Prostate gland (tissue), 2 donors: ENCODE results near the gene SPTBN4. TPM values are rescaled to one million over a fixed set of nuclear protein-coding genes. Genes with fewer than 3 reads are reported as not detected.
"Not testable (repeated sequence)": the region's sequence is repeated elsewhere in the genome, so short reads cannot be mapped to it uniquely, and the experiment has no call there.

ENCODE experiments used
- DNase-seq: peaks from one replicate; pipeline ENCODE4 v3.0.0-alpha.2; 2019; ENCODE audit warnings: low spot score
- H3K27ac ChIP-seq, 2 donors: fragments of 200-600 bp; sonication (generic); 2 replicates each; pipeline ENCODE4 v1.5.1; 2017 to 2019
- H3K27me3 ChIP-seq: fragments of 200-600 bp; sonication (generic); replicated peaks from 2 replicates; pipeline ENCODE4 v1.5.1; 2019; ENCODE audit not compliant: insufficient read depth
- H3K36me3 ChIP-seq, 2 donors: fragments of 200-600 bp; sonication (generic); 1 replicate in 1 of 2; 2 replicates in 1 of 2; pipeline versions ENCODE4 v1.5.1 to v1.8.1; 2017 to 2019
- H3K4me1 ChIP-seq: fragments of 200-600 bp; sonication (generic); replicated peaks from 2 replicates; pipeline ENCODE4 v1.5.1; 2019
- H3K4me3 ChIP-seq, 2 donors: fragments of 200-600 bp; sonication (generic); 2 replicates each; pipeline ENCODE4 v1.5.1; 2017 to 2019
- H3K9me3 ChIP-seq: fragments of 200-600 bp; sonication (generic); 2 replicates; pipeline ENCODE4 v1.5.1; 2017
- CTCF ChIP-seq, 4 experiments: fragments of 200-600 bp in 2 of 4; fragments of 450-650 bp in 2 of 4; sonication (generic) in 2 of 4; IDR thresholded peaks; 1 replicate in 3 of 4; 2 replicates in 1 of 4; pipeline ENCODE4 v1.5.1; 2016 to 2019; ENCODE audit warnings: antibody characterized with exemption in 4 of 4, mild to moderate bottlenecking in 2 of 4, moderate library complexity in 2 of 4
- POLR2A ChIP-seq: fragments of 450-650 bp; IDR thresholded peaks from one replicate; pipeline ENCODE4 v1.6.1; 2016; ENCODE audit warnings: antibody characterized with exemption, mild to moderate bottlenecking
- POLR2AphosphoS5 ChIP-seq: sonication (generic); formaldehyde crosslinking; IDR thresholded peaks from one replicate; pipeline ENCODE4 v1.6.1; 2017; ENCODE audit warnings: antibody characterized with exemption
- WGBS: methylation state at CpG from one replicate; pipeline ENCODE4 v1.1.5; 2018; 5-methylcytosine and 5-hydroxymethylcytosine counted together
- intact Hi-C: fragments of 100-400 bp; cut with DNase I; formaldehyde crosslinking; loops from one replicate; pipeline ENCODE4 v1.14.2; 2022
- total RNA-seq, 2 donors: library from RNA; depleted of rRNA; stranded (reverse); fragments of >200 nt; gene quantifications; one replicate each; pipeline ENCODE4 v1.1.0, GENCODE V29; 2016

SPTBN4 gene
- total RNA-seq, 2 donors from 2014 or later, result 5.2 to 21.9 TPM

DNA sequence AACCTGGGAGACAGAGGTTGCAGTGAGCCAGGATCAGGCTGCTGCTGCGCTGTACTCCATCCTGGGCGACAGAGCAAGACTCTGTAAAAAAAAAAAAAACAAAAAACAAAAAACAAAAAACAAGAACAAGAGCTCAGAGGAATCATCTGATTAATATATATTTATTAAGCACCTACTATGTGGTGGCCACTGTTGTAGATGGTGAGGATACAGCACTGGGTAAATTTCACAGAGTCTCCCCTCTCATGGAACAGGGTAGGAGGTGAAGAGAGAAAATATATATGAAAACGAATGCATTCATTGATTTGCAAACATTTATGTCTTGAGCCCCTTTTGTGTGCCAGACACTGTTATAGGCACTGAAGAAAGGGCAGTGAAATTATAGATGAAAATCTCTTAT, 35.1 kb upstream of the SPTBN4 start:
- H3K4me3 ChIP-seq, result no peak overlapping the region
- no peak for DNase-seq
- no peak for TF ChIP-seq POLR2A
- no peaks in the 10 kb centered on the region for H3K9me3 ChIP-seq
- H3K36me3 ChIP-seq, result no peaks in the 10 kb centered on the region
- WGBS, result 91% methylated on average over 3 of the region's 3 CpGs
- H3K4me1 ChIP-seq, result no peaks in the 10 kb centered on the region
- peak overlapping the region; percentile 93 to 98 for H3K27ac ChIP-seq
- intact Hi-C loops, result no loop called here
- H3K27me3 ChIP-seq, result no peaks in the 10 kb centered on the region

DNA sequence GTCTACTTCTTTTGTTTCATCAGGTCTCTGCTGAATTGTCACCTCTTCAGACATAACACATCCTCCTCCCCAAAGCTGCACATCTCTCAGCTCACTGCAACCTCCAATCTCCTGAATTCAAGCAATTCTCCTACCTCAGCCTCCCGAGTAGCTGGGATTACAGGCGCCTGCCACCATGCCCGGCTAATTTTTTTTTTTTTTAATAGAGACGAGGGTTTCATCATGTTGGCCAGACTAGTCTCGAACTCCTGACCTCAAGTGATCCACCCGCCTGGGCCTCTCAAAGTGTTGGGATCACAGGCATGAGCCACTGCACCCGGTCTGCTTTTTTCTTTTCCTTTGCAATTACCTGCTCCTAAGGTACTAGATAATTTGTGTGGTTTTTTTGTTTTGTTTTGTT, 34.0 kb upstream of the SPTBN4 start:
- H3K4me1 ChIP-seq, DNase-seq, intact Hi-C loops, H3K36me3 ChIP-seq, H3K27me3 ChIP-seq, H3K9me3 ChIP-seq: not testable (repeated sequence)
- peak overlapping the region; percentile 93 to 98 for H3K27ac ChIP-seq
- peak overlapping the region; percentile 32 to 36 for H3K4me3 ChIP-seq
- WGBS, result 34% methylated on average over 7 of the region's 7 CpGs

DNA sequence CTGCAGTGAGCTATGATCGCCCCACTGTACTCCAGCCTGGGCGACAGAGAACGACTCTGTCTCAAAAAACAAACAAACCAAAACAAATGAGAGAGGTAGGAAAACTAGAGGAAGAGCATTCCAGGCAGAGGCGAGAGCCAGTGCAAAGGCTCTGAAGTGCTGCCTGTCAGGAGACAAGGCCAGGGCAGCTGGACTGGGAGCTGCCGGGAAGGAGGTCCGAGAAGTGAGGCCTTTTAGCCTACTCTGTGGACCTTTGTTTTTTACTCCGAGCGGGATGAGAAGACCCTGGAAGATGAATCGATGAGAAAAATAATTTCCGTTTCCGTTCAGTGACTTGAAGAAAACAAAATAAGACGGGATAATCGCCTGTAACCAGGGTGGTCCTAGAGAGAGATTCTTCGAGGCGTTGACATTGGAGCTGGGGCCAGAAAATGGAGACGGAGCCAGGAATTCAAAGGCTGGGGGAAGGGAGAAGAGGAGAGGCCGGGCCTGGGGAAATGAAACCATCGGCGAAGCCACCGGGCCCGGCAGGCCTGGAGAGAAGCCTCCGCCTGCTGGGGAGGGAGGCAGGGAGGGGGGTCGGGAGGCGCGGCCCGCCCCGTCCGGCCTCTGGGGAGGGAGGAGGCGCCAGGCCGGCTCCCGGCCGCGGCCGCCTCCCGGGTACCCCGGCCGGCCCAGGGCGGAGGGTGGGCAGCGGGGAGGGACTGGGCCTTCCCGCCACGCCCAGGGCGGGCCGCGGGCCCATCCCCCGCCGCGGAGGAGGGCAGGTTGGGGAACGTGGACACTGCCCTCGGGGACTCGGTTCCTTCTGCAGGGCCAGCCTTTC, 33.2 kb upstream of the SPTBN4 start:
- Histone ChIP-seq H3K27ac (peak overlapping the region; percentile 93 to 98), H3K4me1 (no peaks in the 10 kb centered on the region), H3K9me3 (no peaks in the 10 kb centered on the region), H3K4me3 (peak overlapping the region; percentile 32 to 36), H3K27me3 (no peaks in the 10 kb centered on the region), H3K36me3 (no peaks in the 10 kb centered on the region)
- TF ChIP-seq CTCF (IDR thresholded peaks at IDR 0.05) (peak in 2 of 4 experiments; percentile 17 to 22), POLR2A (peak; percentile 51), POLR2AphosphoS5 (peak; percentile 68)
- DNase-seq, result peak; percentile 89
- under 1% methylated on average over 26 of the region's 50 CpGs for WGBS
- intact Hi-C loops, result no loop called here

DNA sequence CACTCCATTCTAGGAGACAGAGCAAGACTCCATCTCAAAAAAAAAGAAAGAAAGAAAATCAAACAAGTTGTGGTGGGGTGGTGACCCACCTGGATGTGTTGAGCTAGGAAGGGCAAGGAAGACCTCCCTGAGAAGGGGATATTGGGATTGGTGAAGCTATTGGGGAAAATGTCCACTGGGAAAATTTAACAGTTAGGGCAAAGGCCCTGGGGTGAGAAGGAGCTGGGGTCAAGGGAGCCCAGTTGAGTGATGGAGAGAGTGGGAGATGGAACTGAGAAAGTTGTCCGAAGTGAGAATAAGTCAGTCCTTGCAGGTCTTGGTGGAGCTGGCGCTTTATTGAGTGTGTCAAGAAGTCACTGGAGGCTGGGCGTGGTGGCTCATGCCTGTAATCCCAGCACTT, 28.5 kb upstream of the SPTBN4 start:
- H3K36me3 ChIP-seq, result peaks cover 0 to 9% of the 10 kb centered on the region in 2 donors
- no peak overlapping the region for H3K27ac ChIP-seq
- 100% methylated on average over 3 of the region's 3 CpGs for WGBS
- peaks cover 16% of the 10 kb centered on the region for H3K4me1 ChIP-seq
- TF ChIP-seq POLR2A (no peak), CTCF (IDR thresholded peaks at IDR 0.05) (no peak), POLR2AphosphoS5 (no peak)
- no peak overlapping the region for H3K4me3 ChIP-seq
- intact Hi-C loops, result no loop called here
- no peaks in the 10 kb centered on the region for H3K9me3 ChIP-seq
- H3K27me3 ChIP-seq, result no peaks in the 10 kb centered on the region
- no peak for DNase-seq

DNA sequence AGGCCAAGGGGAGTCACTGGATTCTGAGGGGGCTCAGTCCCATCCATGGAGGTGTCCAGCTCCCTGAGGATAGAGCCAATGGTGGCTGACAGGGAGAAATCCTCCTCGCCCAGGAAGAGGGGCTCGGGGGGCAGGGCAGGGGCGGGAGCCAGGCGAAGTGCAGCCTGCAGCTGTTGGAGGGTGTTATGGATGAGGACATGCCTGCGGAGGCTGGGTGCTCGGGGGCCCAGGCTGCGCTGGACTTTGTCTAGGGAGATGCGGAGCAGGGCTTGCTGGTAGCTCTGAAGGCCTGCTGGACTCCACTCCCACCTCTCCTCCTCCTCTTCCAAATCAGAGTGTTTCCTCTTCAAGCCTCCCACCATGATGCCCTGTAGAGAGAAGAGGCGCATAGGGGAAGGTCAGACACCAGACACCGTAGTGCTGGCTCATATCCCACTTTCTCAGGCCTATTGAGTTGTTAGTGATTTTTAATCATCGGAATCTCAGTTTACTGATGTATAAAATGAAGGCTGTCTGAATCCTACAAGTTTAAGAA, 25.0 kb upstream of the SPTBN4 start:
- intact Hi-C loops, result loop anchor here (10.0 kb wide), 1 partner anchor 153 kb away; no protein-coding TSS in a partner anchor
- Histone ChIP-seq H3K4me3 (no peak overlapping the region), H3K27me3 (no peaks in the 10 kb centered on the region), H3K4me1 (peaks cover 19% of the 10 kb centered on the region), H3K36me3 (peaks cover 0 to 9% of the 10 kb centered on the region in 2 donors), H3K9me3 (no peaks in the 10 kb centered on the region), H3K27ac (peak overlapping the region; percentile 99)
- no peak for DNase-seq
- WGBS, result 82% methylated on average over 11 of the region's 11 CpGs
- TF ChIP-seq CTCF (IDR thresholded peaks at IDR 0.05), result no peak
- no peak for TF ChIP-seq POLR2A
- no peak for TF ChIP-seq POLR2AphosphoS5
